Left renal cortex interstitium (tissue), 4 donors: ENCODE results near the gene MISP. TPM values are rescaled to one million over a fixed set of nuclear protein-coding genes. Genes with fewer than 3 reads are reported as not detected.
A peak's percentile ranks its signal among the peaks of the same experiment; 100 is the strongest.
"Not testable (repeated sequence)": the region's sequence is repeated elsewhere in the genome, so short reads cannot be mapped to it uniquely, and the experiment has no call there.

ENCODE experiments used
- DNase-seq, 4 donors: peaks; one replicate each; pipeline ENCODE4 v3.0.0-alpha.2; 2013; ENCODE audit warnings: low read depth in 4 of 4, low spot score in 2 of 4, missing footprints in 1 of 4
- polyA plus RNA-seq, 4 donors: library from polyadenylated mRNA; unstranded; fragments of 120-200 nt; gene quantifications; one replicate each; pipeline ENCODE4 v1.2.1, GENCODE V29; 2013; ENCODE audit not compliant: insufficient read length in 4 of 4

The MISP gene
- polyA plus RNA-seq, 4 donors, result 6.0 to 10.1 (median 9.4) TPM

DNA sequence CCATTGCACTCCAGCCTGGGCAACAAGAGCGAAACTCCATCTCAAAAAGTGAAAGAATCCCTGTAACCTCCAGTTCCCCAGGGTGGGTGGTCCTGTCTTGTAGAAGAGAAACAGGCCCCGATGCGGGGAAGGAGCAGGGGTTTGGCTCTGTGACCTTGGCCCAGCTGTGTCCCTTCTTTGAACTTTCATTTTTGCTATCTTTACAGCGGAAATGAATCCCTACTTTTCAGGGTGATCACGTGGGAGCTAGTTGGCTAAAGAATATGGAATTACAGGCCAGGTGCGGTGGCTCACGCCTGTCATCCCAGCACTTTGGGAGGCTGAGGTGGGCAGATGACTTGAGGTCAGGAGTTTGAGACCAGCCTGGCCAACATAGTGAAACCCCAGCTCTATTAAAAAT lies 5.8 kb upstream of the MISP start:
- DNase-seq, result not testable (repeated sequence)

DNA sequence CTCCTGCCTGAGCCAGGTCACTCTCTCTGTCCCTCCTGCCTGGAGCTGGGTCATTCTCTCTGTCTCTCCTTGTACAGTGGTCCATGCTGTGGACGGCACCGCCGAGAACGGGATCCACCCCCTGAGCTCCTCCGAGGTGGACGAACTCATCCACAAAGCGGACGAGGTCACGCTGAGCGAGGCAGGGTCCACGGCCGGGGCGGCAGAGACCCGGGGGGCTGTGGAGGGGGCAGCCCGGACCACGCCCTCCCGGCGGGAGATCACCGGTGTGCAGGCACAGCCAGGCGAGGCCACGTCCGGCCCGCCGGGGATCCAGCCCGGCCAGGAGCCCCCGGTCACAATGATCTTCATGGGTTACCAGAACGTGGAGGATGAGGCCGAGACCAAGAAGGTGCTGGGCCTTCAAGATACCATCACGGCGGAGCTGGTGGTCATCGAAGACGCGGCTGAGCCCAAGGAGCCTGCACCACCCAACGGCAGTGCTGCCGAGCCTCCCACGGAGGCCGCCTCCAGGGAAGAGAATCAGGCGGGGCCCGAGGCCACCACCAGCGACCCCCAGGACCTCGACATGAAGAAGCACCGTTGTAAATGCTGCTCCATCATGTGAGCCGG lies 4.6 kb upstream of the MISP start:
- no peak for DNase-seq

DNA sequence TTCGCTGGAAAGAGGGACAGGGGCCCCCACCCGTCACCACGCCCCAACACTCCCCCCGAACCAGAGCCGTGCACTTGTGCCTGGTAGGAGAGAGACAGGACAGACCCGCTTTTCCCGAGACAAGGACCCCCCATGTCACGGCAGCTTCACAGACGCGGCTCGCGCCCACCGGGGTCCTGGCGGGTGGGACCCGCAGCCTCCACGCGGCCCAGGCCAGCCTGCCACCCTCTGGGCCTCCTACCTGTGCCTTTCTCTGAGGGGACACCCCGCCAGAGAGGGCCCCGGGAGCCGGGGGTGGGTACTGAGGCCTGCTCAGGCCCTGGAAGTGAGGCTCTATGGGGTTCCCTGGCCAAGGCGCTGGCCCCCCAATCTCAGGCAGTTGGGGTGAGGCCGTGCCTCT lies 4.0 kb upstream of the MISP start:
- no peak for DNase-seq

DNA sequence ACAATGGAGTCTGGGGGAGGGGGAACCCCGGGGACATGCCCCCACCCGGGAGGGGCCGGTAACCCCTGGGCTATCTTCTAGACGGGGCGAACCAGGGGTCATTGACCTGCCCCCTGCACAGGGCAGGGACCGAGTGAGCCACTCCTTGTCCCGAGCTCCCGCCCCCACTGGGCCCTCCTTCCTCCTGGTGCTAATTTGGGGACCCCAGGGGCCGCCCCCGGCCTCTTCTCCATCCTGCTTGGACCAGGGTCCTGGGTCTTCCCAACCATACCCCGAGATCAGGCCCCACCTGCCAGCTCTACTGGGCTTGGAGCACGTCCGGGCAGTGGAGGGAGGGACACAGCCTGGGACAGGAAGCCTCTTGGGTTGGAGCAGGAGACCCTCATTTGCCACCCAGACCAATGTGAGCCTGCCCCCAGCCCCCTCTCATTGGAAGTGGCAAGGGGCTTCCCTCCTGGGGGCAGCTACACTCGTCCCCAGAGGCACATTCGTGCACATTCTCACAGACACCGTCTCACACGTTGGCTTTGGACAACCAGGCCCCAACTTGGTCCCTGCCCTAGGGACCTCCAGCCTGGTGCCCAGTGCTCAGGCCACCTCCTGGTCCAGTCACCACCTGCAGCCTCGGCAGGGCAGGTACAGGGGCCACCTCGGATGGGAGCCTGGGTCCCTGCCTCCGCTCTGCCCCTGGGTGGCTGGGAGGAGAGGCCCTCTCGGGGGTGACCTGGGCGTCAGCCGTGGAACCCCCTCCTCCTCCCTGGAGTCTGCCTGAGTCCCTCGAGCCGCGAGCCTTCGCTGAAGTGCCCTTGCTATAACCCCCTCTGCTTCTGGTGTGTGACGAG lies 3.3 kb upstream of the MISP start:
- DNase-seq, result no peak

DNA sequence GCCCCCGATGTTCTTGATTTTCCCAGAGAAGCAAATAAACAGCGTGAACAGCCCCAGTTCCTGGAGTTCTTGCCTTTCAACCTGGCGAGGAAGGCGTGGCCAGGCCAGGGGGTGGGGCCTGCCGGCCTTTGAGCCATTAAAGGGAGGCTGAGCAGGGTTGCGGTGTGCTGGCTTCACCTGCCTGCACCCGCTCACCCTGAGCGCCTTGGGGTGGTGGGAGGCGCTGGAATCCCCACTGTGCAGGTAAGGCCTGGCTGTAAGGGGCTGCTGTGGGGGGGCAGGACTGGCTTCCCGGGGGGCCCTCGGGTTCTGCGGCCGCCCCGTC lies 2.7 kb upstream of the MISP start:
- DNase-seq, result no peak

DNA sequence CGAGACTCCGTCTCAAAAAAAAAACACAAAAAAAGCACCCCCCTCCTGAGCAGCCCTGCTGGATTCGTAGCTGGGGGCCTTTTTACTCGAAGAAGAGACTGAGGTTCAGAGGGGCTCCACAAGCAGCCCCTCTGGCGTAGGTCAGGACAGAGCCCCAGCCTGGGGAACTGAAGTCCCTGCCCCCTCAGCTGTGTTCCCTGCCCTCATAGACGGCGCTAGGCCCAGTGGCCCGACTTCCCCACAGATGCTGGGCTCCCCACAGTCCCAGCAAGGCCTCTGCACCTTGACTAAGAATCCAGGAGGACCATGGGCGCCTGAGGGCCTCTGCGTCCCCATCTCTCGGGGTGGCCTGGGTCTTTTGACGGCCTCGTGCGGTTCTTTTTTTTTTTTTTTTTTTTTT lies 1.1 kb upstream of the MISP start:
- no peak for DNase-seq

DNA sequence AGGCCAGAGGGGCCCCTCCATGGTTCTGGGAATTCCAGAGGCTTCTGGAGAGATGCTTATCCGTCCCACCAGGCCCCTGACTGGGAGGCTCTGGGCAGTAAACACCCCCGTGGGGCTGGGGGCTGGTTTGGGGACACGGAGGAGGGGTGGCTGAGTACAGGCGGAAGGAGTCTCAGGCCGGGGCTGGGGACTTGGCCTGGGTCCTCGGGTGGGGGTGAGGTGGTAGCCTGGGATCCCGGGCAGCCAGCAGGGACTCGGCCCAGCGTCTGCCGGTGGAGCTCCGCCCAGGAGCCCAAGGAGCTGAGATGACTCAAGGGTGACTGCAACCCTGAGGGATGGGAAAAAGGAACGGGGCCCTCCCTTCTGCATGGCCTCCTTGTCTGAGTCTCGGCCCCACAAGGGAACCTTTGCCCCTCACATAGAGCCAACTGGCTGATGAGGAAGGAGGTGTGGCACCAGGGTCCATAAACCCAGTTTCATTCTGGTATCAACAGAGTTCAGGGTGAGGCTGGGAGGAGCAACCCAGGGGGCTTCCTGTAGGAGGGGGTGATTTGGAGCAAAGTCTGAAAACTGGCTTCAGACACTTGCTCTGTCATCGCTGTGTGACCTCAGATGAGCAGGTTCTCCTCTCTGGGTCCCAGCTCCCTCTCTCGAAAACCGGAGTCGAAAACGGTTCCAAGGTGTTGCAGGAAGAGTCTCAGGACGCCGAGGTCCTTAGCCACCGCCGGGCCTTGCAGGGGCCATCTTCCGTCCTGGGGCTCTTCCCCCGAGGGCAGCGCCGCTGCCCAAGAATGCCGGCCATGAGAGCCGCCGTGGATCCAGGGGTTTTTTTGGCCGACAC lies 809 bp downstream of the MISP start:
- DNase-seq, result no peak

DNA sequence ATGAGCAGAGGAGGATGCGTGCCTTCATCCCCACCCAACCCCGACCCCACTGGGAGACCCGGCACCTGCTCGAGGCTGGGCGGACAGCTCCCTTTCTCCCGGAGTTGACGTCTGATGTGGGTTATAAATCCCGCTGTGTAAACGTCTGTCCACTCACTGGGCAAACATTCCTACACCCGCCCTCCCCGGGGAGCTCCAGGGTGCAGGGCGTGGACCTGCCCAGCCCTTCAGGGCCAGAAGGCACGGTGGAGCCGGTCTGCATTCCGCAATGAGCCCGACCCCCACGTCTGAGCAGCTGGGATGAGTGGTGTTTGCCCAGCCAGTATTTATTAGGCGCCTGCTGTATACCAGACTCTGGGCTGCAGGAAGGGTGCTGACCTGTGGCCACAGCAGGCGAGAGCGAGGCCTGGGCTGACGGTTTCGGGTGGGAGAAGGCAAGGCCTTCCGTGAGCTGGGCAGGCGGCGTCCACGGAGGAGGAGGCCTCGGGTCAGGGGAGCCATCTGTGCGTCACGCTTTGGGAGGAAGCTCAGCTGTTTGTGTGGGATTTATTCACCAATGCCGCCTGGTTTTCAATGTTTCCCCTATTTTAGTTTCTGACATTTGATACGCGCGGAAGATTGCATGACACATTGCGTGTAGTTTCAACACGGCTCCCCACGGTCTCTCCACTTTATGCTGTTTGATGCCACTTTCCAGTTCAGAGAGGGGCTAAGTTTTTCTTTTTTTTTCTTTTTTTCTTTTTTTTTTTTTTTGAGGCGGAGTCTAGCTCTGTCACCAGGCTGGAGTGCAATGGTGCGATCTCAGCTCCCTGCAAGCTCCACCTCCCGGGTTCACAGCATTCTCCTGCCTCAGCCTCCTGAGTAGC lies 2.0 kb downstream of the MISP start:
- peak in 2 of 4 donors; percentile 34 to 58 for DNase-seq

DNA sequence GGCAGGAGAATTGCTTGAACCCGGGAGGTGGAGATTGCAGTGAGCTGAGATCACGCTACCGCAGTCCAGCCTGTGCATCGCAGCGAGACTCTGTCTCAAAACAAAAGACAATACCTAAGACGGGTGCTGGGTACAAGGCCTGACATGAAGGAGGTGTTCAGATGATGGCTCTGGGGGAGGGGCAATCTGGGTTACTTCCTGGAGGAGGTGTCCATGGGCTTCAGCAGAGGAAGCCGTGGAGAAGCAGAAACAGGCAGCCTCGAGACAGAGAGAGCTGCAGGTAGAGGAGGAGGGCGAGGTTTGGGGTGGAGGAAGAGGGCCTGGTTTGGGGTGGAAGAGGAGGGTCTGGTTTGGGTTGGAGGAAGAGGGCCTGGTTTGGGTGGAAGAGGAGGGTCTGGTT lies 3.6 kb downstream of the MISP start:
- DNase-seq, result no peak

DNA sequence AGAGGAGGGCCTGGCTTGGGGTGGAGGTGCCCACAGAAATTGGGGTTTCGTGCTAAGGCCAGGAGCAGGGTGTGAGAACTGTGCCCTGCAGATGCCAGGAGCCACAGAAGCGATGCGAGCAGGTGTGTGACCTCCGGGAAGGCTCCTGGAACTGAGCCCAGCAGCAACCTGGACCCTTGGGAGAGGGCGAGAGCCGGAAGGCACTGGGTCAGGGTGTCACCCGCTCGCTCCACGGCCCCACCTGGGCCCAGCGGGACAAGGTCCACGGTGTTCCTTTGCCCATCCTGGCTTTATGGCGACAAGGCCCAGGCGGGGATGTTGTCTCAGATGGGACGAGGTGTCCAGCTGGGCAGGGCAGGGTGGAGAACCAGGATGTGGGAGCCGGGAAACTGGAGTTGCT lies 4.2 kb downstream of the MISP start:
- DNase-seq, result no peak

DNA sequence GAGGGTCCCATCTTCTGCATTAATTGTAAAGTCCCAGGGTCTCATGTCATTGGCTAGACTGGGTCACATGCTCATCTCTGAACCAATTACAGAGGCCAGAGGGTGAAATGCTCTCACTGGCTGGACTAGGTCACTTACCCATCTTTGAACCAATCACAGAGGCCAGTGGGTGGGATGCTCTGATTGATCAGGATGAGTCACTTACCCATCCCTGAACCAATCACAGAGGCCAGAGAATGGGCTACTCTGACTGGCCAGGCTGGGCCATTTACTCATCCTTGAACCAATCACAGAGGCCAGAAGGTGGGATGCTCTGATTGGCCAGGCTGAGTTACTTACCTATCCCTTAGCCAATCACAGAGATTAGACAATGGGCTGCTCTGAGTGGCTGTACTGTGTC lies 5.3 kb downstream of the MISP start:
- DNase-seq, result no peak

DNA sequence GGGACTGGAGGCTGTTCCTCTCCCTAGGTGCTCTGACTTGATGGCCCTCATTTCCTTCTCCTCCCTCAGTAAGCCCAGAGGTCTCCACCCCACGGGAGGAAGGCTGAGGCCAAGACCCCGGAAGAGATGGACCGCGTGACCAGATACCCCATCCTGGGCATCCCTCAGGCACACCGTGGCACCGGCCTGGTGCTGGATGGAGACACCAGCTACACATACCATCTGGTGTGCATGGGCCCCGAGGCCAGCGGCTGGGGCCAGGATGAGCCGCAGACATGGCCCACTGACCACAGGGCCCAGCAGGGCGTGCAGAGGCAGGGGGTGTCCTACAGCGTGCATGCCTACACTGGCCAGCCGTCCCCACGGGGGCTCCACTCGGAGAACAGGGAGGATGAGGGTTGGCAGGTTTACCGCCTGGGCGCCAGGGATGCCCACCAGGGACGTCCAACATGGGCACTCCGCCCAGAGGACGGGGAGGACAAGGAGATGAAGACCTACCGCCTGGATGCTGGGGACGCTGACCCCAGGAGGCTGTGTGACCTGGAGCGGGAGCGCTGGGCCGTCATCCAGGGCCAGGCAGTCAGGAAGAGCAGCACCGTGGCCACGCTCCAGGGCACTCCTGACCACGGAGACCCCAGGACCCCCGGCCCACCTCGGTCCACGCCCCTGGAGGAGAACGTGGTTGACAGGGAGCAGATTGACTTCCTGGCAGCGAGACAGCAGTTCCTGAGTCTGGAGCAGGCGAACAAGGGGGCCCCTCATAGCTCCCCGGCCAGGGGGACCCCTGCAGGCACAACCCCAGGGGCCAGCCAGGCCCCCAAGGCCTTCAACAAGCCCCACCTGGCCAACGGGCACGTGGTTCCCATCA lies 6.1 kb downstream of the MISP start:
- DNase-seq, result no peak

DNA sequence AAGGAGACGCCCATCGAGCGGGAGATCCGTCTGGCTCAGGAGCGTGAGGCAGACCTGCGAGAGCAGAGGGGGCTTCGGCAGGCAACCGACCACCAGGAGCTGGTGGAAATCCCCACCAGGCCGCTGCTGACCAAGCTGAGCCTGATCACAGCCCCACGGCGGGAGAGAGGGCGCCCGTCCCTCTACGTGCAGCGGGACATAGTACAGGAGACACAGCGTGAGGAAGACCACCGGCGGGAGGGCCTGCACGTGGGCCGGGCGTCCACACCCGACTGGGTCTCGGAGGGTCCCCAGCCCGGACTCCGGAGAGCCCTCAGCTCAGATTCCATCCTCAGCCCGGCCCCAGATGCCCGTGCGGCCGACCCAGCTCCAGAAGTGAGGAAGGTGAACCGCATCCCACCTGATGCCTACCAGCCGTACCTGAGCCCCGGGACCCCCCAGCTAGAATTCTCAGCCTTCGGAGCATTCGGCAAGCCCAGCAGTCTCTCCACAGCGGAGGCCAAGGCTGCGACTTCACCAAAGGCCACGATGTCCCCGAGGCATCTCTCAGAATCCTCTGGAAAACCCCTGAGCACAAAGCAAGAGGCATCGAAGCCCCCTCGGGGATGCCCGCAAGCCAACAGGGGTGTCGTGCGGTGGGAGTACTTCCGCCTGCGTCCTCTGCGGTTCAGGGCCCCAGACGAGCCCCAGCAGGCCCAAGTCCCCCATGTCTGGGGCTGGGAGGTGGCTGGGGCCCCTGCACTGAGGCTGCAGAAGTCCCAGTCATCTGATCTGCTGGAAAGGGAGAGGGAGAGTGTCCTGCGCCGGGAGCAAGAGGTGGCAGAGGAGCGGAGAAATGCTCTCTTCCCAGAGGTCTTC lies 7.1 kb downstream of the MISP start:
- no peak for DNase-seq

DNA sequence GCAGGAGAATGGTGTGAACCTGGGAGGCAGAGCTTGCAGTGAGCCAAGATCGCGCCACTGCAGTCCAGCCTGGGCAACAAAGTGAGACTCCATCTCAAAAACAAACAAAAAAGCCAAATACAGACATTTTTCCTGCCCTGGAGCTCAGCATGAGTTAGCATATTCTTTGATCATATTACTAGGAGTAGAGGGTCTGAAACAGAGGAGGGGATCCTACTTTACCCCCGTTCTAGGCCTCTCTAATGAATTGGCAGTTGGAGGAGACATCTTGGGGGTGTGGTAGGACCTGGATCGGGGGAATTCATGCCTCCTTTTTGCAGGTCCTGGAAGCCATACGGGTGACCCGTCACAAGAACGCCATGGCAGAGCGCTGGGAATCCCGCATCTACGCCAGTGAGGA lies 12.3 kb downstream of the MISP start:
- no peak for DNase-seq

DNA sequence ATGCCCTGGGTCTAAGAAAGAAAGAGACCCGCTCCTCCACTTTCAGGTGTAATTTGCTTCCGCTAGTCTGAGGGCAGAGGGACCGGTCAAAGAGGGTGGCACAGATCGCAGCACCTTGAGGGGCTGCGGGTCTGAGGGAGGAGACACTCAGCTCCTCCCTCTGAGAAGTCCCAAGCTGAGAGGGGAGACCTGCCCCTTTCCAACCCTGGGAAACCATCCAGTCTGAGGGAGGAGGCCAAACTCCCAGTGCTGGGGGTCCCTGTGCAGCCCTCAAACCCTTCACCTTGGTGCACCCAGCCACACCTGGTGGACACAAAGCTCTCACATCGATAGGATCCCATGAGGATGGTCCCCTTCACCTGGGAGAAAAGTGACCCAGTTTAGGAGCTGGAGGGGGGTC lies 13.0 kb downstream of the MISP start:
- no peak for DNase-seq

DNA sequence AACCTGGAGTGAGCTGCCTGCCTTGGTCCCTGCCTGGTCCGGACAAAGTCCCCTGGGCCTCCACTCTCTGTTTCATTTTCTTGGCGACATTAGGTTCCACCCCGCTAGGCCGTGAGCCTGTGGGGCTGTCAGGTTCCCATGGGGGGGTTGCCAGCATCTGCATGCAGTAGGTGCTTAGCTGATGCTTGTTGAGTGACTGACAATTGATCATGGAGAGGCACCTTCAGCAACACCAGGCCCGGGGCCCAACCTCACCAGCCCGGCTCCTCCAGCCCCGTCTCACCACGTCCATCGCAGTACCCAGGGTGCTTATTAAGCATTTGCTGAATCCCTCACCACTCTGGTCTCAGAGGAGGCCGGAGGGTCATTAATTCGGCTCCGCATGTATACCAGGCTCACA lies 13.4 kb downstream of the MISP start:
- DNase-seq, result no peak

DNA sequence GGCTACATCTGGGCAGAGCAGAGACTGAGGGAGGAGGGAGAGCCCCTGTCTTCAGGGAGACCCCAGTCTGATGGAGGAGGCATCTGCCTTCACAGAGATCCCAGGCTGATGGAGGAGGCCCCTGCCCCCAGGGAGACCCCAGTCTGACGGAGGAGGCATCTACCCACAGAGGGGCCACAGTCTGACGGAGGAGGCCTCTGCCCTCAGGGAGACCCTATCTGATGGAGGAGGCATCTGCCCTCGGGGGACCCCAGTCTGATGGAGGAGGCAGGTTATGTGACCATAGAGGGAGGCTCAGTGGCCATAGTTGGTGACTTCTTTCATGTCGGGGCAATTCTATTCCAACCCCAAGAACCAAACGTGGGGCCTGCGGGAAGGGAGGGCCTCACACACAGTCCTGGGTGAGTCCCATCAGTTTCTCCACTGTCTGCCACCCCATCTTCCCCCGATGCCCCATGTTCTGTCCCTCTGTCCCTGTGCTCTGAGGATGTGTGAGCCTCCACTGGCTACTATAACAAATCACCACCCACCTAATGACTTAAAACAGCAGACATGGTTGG lies 14.3 kb downstream of the MISP start:
- no peak for DNase-seq

DNA sequence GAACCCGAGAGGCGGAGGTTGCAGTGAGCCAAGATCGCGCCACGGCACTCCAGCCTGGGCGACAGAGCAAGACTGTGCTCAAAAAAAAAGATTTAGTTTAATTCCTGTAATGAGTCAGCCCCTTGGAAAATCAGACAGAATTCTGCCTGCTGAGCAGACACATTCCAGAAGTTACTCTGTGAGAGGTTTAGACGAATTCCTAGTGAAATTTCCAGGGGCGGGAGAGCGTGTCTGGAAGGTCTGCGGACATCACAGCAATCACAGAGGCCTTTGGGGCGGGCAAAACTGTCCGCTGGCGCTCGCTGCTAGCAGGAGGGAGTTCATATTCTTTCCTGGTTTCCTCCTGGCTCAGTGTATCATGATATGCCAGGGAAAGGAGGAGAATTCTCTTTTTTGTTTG lies 17.5 kb downstream of the MISP start:
- no peak for DNase-seq

DNA sequence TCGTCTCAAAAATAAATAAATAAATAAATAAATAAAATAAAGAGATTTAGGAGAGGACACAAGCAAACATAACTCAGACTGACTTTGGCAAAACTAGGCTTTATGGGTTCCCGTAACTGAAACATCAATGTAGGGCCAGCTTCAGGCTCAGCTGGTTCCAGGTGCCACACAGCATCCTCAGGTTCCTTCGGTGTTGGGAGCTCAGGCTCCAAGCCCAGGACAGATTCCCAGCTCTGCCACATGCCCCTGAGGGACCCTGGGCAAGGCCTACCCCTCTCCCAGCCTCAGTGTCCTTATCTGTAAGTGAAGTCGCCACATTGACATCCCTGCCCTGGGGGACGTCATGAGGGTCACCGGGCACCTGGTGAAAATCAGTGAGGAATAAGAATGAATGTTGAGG lies 18.7 kb downstream of the MISP start:
- no peak for DNase-seq
